ENCODE results near the gene TULP1. TPM values are rescaled to one million over a fixed set of nuclear protein-coding genes. Genes with fewer than 3 reads are reported as not detected.

Gene TULP1
- total RNA-seq, 1 donor from 2014 or later: not detected

- DNase-seq (ENCODE audit: low spot score in 2 of 2): no peak
- no peak for FAIRE-seq
Measured at GRCh38 chr6:35469751-35470662, 42.7 kb downstream of the TULP1 start.

GRCh38 chr6:35468980-35469750 is 43.5 kb downstream of the TULP1 start:
- DNase-seq (ENCODE audit: low spot score in 2 of 2): no peak
- no peak for FAIRE-seq

GRCh38 chr6:35468181-35468979 is 44.3 kb downstream of the TULP1 start, which contains the start of gene RPL10A:
Gene RPL10A (plus strand): TSS chr6:35468401. CDS start chr6:35468435, 34 bp downstream.
- FAIRE-seq (no peak), DNase-seq (ENCODE audit: low spot score in 2 of 2) (peak; percentile 91 to 96)

GRCh38 chr6:35465646-35466045 is 47.0 kb downstream of the TULP1 start:
- DNase-seq (ENCODE audit: low spot score in 2 of 2): no peak
- no peak for FAIRE-seq

- FAIRE-seq: no peak
- no peak for DNase-seq (ENCODE audit: low spot score in 2 of 2)
Measured at GRCh38 chr6:35463292-35463691, 49.4 kb downstream of the TULP1 start.

- DNase-seq (ENCODE audit: low spot score in 2 of 2) (no peak), FAIRE-seq (no peak)
Measured at GRCh38 chr6:35461270-35461669, 51.4 kb downstream of the TULP1 start.

GRCh38 chr6:35457907-35458306 is 54.8 kb downstream of the TULP1 start:
- FAIRE-seq (no peak), DNase-seq (ENCODE audit: low spot score in 2 of 2) (no peak)

- DNase-seq (ENCODE audit: low spot score in 2 of 2) (no peak), FAIRE-seq (no peak)
Measured at GRCh38 chr6:35454391-35455110, 58.1 kb downstream of the TULP1 start.

- DNase-seq (ENCODE audit: low spot score in 2 of 2): no peak
- no peak for FAIRE-seq
Measured at GRCh38 chr6:35453236-35453635, 59.5 kb downstream of the TULP1 start.

- DNase-seq (ENCODE audit: low spot score in 2 of 2) (peak; percentile 91 to 96), FAIRE-seq (no peak)
Measured at GRCh38 chr6:35452183-35453090, 60.3 kb downstream of the TULP1 start, which contains the start of gene FANCE. Gene FANCE (plus strand): TSS chr6:35452338. CDS start chr6:35452546, 208 bp downstream.

GRCh38 chr6:35451354-35452182 is 61.1 kb downstream of the TULP1 start:
- DNase-seq (ENCODE audit: low spot score in 2 of 2): peak in 1 of 2 donors; percentile 30
- FAIRE-seq: no peak

GRCh38 chr6:35449287-35449881 is 63.3 kb downstream of the TULP1 start:
- FAIRE-seq: no peak
- peak; percentile 85 to 87 for DNase-seq (ENCODE audit: low spot score in 2 of 2)

- no peak for DNase-seq (ENCODE audit: low spot score in 2 of 2)
- no peak for FAIRE-seq
Measured at GRCh38 chr6:35448191-35448590, 64.5 kb downstream of the TULP1 start.

All from frontal cortex (tissue), 4 donors.